ENCODE measurements around the gene RNF183.

- no peak for TF ChIP-seq CTCF (conservative IDR thresholded peaks at IDR 0.05)
- no peak for TF ChIP-seq ZFX (IDR thresholded peaks at IDR 0.05)
Measured at GRCh38 chr9:113254991-113255390, 48.2 kb downstream of the RNF183 start.

Measured in C4-2B (cell line).